ENCODE measurements around the gene SLC45A2. TPM values are rescaled to one million over a fixed set of nuclear protein-coding genes. Genes with fewer than 3 reads are reported as not detected.
"Not testable (repeated sequence)": the region's sequence is repeated elsewhere in the genome, so short reads cannot be mapped to it uniquely, and the experiment has no call there.

SLC45A2 gene, protein sequence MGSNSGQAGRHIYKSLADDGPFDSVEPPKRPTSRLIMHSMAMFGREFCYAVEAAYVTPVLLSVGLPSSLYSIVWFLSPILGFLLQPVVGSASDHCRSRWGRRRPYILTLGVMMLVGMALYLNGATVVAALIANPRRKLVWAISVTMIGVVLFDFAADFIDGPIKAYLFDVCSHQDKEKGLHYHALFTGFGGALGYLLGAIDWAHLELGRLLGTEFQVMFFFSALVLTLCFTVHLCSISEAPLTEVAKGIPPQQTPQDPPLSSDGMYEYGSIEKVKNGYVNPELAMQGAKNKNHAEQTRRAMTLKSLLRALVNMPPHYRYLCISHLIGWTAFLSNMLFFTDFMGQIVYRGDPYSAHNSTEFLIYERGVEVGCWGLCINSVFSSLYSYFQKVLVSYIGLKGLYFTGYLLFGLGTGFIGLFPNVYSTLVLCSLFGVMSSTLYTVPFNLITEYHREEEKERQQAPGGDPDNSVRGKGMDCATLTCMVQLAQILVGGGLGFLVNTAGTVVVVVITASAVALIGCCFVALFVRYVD
- 1 to 10 TPM in 1 of 8 experiments, under 1 TPM in 7; 0.18 to 1.5 (median 0.47) TPM for total RNA-seq

DNA sequence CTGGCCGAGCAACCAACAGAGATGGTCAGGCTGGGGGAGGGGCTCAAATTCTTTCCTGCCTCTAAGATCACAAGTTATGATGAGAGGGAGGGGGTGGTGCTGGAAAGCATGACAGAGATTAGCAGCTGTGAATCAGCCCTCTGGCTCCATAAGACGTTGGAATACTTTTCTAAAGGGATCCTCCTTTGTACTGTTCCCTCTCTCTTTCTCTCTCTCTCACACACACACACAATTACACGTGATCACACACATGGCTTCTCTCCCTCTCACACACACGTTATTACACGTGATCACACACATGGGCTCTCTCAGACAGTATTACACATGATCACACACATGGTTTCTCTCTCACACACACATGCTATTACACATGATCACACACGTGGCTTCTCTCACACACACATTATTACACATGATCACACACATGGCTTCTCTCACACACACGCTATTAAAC, at the start of gene SLC45A2:
TSS of gene SLC45A2 (minus strand) at position 23 of the 454 bp plus-strand sequence. CDS start 110 bp downstream, outside the sequence.
- WGBS, 10 experiments: 20 to 100% (median 81%) methylated on average over 2 to 5 of the region's 7 CpGs

DNA sequence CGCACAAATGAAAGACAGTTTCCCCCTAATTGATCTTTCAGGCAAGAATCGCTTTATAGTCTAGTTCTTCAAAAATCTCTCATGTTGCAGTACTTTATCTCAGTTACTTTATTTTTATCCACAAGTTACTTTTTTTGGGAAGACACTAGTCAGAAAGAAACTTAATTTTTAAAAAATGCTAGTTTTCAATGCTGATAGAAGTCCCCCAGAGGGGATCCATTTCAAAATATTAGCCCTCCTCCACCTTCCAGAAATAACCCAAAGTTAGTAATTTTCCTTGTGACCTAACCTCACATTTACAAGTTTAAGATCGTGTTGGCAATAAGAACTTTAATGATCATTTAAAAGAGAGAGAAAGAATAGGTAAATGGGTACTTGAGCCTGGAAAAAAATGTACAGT, 47.5 kb upstream of the SLC45A2 start:
- Histone ChIP-seq H3K4me1 (replicated peaks in 1 of 2) (no peaks in the 10 kb centered on the region), H3K27ac (no peak overlapping the region), H3K4me3 (no peak overlapping the region)
- in situ Hi-C loops (cut with MboI; ENCODE audit: low pct_unique_long_range_greater_than_20kb in 2 of 9, low sequenced_read_pairs in 9 of 9, unreplicated experiment in 9 of 9): no loop called here
- WGBS, 10 experiments: 78 to 100% (median 90%) methylated on average over 1 to 3 of the region's 3 CpGs; no CpG with 5 or more reads in 1 of the 10 experiments
- ATAC-seq (replicated peaks in 6 of 8): no peak

More for the DNA sequence above, at the start of gene SLC45A2:
- peak in 3 of 8 experiments; percentile 84 to 97 (median 94) for ATAC-seq (replicated peaks in 6 of 8)
- in situ Hi-C loops (cut with MboI; ENCODE audit: low pct_unique_long_range_greater_than_20kb in 2 of 9, low sequenced_read_pairs in 9 of 9, unreplicated experiment in 9 of 9): loop anchor here in 1 of 9 experiments (25.0 kb wide), 1 partner anchor 478 kb away; no protein-coding TSS in a partner anchor
- H3K4me3 ChIP-seq: no peak within 1 kb of the TSS
- H3K4me1 ChIP-seq (replicated peaks in 1 of 2): no peaks in the 10 kb centered on the region
- no peak within 1 kb of the TSS for H3K27ac ChIP-seq

DNA sequence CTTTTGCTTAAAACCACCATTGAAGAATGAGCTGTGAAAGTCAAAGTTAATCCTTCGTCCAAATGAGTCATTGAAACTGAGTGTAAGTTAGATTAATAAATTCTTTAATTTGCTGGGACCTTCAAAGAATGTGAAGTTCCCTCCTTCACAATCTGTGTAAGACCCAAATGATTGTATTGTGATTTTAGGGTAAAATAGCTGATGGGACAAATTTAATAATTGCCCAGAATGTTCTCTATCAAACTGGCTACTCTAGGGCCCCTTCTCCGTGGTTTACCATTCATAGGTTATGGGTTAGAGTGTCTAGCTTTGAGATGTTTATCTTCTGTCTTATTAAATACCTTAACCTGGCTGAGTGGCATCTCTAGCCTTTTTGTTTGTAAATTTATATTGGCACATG, 46.6 kb upstream of the SLC45A2 start:
- WGBS, 10 experiments: 71 to 100% (median 98%) methylated on average over 1 to 2 of the region's 2 CpGs

DNA sequence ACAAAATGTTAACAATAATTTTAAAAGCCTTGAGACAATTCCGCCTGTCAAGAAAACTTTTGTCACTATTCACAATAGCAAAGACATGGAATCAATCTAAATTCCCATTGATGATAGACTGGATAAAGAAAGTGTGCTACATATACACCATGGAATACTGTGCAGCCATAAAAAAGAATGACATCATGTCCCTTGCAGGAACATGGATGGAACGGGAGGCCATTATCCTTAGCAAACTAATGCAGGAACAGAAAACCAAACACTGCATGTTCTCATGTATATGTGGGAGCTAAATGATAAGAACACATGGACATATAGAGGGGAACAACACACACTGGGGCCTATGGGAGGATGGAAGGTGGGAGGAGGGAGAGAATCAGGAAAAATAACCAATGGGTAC, 46.1 kb upstream of the SLC45A2 start:
- in situ Hi-C loops (cut with MboI; ENCODE audit: low pct_unique_long_range_greater_than_20kb in 2 of 9, low sequenced_read_pairs in 9 of 9, unreplicated experiment in 9 of 9); H3K27ac ChIP-seq; ATAC-seq (replicated peaks in 6 of 8); H3K4me1 ChIP-seq (replicated peaks in 1 of 2); H3K4me3 ChIP-seq: not testable (repeated sequence)
- 50 to 100% (median 90%) methylated on average over 1 to 2 of the region's 2 CpGs for WGBS, 10 experiments

More for the DNA sequence above, 46.6 kb upstream of the SLC45A2 start:
- Histone ChIP-seq H3K4me3 (no peak overlapping the region), H3K27ac (no peak overlapping the region), H3K4me1 (replicated peaks in 1 of 2) (no peaks in the 10 kb centered on the region)
- ATAC-seq (replicated peaks in 6 of 8): no peak
- in situ Hi-C loops (cut with MboI; ENCODE audit: low pct_unique_long_range_greater_than_20kb in 2 of 9, low sequenced_read_pairs in 9 of 9, unreplicated experiment in 9 of 9): no loop called here

DNA sequence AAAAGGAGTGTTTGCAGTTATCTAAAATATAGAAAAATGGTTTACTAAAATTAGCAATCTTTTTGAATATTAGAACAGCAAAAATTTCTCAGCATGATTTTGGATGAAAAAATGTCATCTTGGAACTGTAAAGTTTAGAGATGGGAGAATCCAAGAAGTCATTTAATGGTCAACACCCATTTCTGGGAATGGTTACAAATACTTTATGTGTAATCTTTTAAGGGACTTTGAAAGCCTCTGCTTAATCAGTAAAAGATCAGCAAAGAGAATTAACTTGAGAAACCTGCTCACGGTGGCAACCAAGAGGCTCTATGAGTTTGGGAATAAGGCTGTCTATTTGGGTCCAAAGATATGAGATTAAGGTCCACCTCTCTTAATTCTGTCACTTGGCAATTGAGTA, 45.6 kb upstream of the SLC45A2 start:
- no peak for ATAC-seq (replicated peaks in 6 of 8)
- H3K27ac ChIP-seq: no peak overlapping the region
- in situ Hi-C loops (cut with MboI; ENCODE audit: low pct_unique_long_range_greater_than_20kb in 2 of 9, low sequenced_read_pairs in 9 of 9, unreplicated experiment in 9 of 9): no loop called here

DNA sequence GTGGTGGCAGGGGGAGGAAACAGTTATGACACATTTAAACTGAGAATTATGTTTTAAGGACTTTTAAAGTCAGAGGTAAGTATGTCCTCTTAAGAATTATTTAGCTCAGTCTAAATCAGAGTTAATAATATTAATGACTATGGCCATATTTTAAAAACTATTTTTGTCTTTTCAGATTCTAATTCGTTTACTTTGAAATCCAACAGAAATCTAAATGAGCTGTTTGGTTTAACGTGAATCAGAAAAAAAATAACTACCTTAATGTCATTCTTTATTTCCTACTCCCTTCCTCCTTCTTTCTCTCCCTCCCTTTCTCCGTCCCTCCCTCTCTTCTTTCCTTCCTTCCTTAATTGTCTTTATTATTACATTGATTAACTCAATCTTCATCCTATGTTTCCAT, 43.9 kb upstream of the SLC45A2 start:
- in situ Hi-C loops (cut with MboI; ENCODE audit: low pct_unique_long_range_greater_than_20kb in 2 of 9, low sequenced_read_pairs in 9 of 9, unreplicated experiment in 9 of 9): no loop called here
- Histone ChIP-seq H3K4me3 (no peak overlapping the region), H3K27ac (no peak overlapping the region), H3K4me1 (replicated peaks in 1 of 2) (no peaks in the 10 kb centered on the region)
- WGBS, 10 experiments: 50 to 85% (median 74%) methylated on average over 2 to 3 of the region's 3 CpGs
- no peak for ATAC-seq (replicated peaks in 6 of 8)

More for the DNA sequence above, 45.6 kb upstream of the SLC45A2 start:
- 0 to 94% (median 47%) methylated on average over 1 of the region's 1 CpG; no CpG with 5 or more reads in 4 of the 10 experiments for WGBS, 10 experiments
- Histone ChIP-seq H3K4me3 (no peak overlapping the region), H3K4me1 (replicated peaks in 1 of 2) (no peaks in the 10 kb centered on the region)

DNA sequence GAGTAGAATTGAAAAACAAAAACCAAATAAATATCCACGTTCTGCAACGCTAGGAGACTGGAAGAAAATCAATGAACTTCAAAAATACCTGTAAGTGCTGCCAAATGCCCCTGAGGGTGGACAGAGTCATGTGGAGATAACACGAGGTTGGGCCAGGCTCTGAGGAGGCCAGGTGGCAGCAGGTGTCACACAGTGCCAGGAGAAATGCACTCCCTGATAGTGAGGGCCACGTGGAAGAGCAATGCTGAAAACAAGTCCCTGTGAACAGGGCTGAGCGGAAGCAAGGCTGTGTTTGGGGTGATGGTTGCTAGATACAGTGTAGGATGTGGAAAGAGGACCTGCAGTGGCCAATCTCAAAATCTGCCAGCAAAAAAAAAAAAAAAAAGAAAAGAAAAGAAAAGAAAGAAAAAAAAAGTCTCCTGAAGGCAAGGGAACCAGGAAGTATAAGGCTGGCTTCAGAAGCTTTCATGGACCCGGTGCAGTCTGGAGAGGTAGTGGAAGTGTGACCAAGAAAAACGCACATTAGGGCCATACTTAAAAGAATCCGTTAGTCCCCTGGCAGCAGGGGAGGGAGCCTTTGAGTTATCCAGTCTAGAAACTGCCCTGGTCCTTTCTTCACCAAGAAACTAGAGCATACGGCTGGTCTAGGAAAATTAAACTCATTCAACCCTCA, 41.7 kb upstream of the SLC45A2 start:
- WGBS, 10 experiments: 64 to 97% (median 87%) methylated on average over 4 to 9 of the region's 9 CpGs
- Histone ChIP-seq H3K4me3 (no peak overlapping the region), H3K27ac (no peak overlapping the region), H3K4me1 (replicated peaks in 1 of 2) (no peaks in the 10 kb centered on the region)
- no peak for ATAC-seq (replicated peaks in 6 of 8)
- in situ Hi-C loops (cut with MboI; ENCODE audit: low pct_unique_long_range_greater_than_20kb in 2 of 9, low sequenced_read_pairs in 9 of 9, unreplicated experiment in 9 of 9): no loop called here

DNA sequence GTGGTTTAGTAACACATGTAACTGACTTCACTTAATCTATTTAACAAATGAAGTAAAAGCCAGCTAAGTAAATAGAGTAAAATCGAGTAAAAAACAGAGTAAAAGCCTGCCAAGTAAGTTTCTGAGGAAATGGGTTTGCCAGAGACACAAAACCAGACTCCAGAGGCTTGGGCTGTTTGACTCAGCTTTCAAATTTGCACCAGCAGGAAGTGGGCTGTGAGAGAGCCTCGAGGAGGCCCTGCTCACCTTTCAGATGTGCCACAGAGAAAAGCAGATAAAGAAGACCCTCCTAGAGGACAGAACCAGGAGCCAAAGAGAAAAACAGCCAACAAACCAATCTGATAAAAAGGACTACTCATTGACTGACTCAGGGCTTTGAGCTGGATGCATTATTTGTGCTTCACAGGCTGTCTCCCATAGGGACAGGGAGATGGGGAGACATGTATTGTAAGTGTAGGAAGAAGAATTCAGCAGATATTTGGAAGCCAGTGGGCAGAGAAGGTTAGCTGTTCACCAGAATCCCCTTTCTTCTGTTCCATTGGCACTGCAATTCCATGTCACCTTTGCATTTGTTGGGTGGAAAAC, 37.7 kb upstream of the SLC45A2 start:
- Histone ChIP-seq H3K4me3 (no peak overlapping the region), H3K4me1 (replicated peaks in 1 of 2) (no peaks in the 10 kb centered on the region), H3K27ac (no peak overlapping the region)
- ATAC-seq (replicated peaks in 6 of 8): no peak
- 0 to 76% (median 26%) methylated on average over 1 to 2 of the region's 2 CpGs; no CpG with 5 or more reads in 1 of the 10 experiments for WGBS, 10 experiments
- in situ Hi-C loops (cut with MboI; ENCODE audit: low pct_unique_long_range_greater_than_20kb in 2 of 9, low sequenced_read_pairs in 9 of 9, unreplicated experiment in 9 of 9): no loop called here

DNA sequence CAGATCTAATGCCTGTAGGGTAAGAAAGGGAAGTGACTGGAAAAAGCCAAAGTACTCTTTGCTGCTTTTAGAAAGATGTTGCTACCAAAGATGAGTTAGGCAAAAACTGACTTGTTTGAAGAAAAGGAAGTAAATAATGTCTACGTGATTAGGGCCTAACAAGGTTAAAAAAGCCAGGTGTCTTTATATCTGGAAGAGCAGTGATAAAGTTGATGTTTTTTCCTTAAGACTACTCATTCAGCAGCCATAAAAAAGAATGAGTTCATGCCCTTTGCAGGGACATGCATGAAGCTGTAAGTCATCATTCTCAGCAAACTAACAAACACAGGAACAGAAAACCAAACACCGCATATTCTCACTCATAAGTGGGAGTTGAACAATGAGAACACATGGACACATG, 36.8 kb upstream of the SLC45A2 start:
- ATAC-seq (replicated peaks in 6 of 8): no peak
- no peak overlapping the region for H3K27ac ChIP-seq
- H3K4me3 ChIP-seq: no peak overlapping the region
- in situ Hi-C loops (cut with MboI; ENCODE audit: low pct_unique_long_range_greater_than_20kb in 2 of 9, low sequenced_read_pairs in 9 of 9, unreplicated experiment in 9 of 9): no loop called here
- 63 to 100% (median 100%) methylated on average over 1 to 2 of the region's 2 CpGs for WGBS, 10 experiments
- H3K4me1 ChIP-seq (replicated peaks in 1 of 2): no peaks in the 10 kb centered on the region

DNA sequence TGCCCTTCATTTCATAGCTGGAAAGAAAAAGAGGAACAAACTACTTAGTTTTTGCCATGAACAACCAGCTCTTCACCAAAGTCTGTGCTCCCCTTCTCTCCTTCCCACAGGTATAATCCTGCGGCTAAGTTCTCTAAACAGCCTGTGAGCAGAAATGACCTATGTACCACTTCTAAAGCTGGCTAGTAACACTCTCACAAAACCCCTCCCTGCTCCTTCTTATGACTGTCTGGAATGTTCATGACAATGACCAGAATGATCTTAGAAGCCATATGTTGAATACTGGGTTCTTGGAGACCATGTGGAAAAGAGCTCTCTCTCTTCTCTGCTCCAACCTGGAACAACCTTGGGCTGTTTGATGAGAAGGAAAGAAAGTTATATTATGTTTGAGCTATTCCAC, 36.2 kb upstream of the SLC45A2 start:
- 100% methylated on average over 1 of the region's 1 CpG; no CpG with 5 or more reads in 6 of the 10 experiments for WGBS, 10 experiments
- ATAC-seq (replicated peaks in 6 of 8): no peak
- in situ Hi-C loops (cut with MboI; ENCODE audit: low pct_unique_long_range_greater_than_20kb in 2 of 9, low sequenced_read_pairs in 9 of 9, unreplicated experiment in 9 of 9): no loop called here
- Histone ChIP-seq H3K4me3 (no peak overlapping the region), H3K4me1 (replicated peaks in 1 of 2) (no peaks in the 10 kb centered on the region), H3K27ac (no peak overlapping the region)

DNA sequence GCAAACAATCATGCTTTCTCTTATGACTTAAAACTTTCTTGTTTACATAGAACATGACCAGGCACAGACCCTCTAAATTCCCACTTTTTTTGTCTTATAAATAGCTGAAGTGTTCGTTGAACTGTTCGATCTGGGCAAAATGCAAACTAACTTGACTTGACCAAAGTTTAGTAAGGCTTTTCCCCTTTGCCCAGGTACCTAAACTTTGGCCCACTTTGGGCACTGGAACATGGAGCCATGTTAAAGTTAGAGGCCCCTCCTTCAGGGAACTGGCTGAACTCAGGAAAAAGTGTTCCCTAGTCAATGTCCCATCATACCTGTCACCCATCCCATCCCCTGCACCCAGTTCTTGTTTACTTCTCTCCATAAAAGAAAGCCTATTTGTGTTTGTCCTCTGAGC, 32.8 kb upstream of the SLC45A2 start:
- Histone ChIP-seq H3K27ac (no peak overlapping the region), H3K4me1 (replicated peaks in 1 of 2) (no peaks in the 10 kb centered on the region), H3K4me3 (no peak overlapping the region)
- no peak for ATAC-seq (replicated peaks in 6 of 8)
- 60 to 100% (median 93%) methylated on average over 1 to 2 of the region's 2 CpGs; no CpG with 5 or more reads in 2 of the 10 experiments for WGBS, 10 experiments
- in situ Hi-C loops (cut with MboI; ENCODE audit: low pct_unique_long_range_greater_than_20kb in 2 of 9, low sequenced_read_pairs in 9 of 9, unreplicated experiment in 9 of 9): no loop called here

DNA sequence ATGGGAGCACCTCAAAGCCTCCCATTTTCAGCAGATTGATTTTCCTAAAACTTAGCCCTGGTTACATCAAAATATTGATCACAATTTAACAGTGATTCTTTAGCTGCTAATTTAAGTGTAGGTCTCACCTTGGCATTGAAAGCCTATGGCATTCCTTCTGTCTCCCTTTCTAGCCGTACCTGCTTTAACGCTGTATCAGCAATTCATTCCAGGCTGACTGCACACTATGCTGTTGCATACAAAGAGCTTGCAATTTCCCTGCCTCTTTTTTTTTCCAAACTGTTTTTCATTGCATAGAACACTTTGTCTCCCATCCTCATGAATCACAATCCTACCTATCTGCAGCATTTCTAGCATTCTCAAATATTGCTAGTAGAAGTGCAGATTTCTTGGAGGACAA, 32.3 kb upstream of the SLC45A2 start:
- in situ Hi-C loops (cut with MboI; ENCODE audit: low pct_unique_long_range_greater_than_20kb in 2 of 9, low sequenced_read_pairs in 9 of 9, unreplicated experiment in 9 of 9): no loop called here
- no peaks in the 10 kb centered on the region for H3K4me1 ChIP-seq (replicated peaks in 1 of 2)
- ATAC-seq (replicated peaks in 6 of 8): no peak
- 46 to 100% (median 86%) methylated on average over 1 to 2 of the region's 2 CpGs; no CpG with 5 or more reads in 2 of the 10 experiments for WGBS, 10 experiments
- H3K4me3 ChIP-seq: no peak overlapping the region
- H3K27ac ChIP-seq: no peak overlapping the region

DNA sequence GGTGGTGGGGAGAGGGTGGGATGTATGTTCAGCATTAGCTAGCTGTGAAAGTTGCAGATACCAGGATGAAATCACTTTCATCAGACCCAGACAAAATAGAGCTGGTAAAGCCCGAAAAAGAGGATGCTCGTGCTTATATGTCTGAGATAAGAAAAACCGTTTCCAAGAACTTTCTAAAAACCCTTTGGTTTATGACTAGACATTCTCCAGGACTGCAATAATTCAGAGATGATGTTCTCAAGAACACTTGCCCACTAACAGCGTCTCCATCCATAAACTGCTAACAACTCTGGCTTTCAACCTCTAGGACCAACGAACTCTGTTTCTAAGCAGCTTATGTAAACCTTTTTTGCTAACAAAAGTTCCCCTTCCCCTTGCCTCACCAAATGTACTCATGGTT, 31.7 kb upstream of the SLC45A2 start:
- in situ Hi-C loops (cut with MboI; ENCODE audit: low pct_unique_long_range_greater_than_20kb in 2 of 9, low sequenced_read_pairs in 9 of 9, unreplicated experiment in 9 of 9): no loop called here
- WGBS, 10 experiments: 56 to 81% (median 71%) methylated on average over 2 to 5 of the region's 5 CpGs; no CpG with 5 or more reads in 1 of the 10 experiments
- no peaks in the 10 kb centered on the region for H3K4me1 ChIP-seq (replicated peaks in 1 of 2)
- no peak for ATAC-seq (replicated peaks in 6 of 8)
- no peak overlapping the region for H3K4me3 ChIP-seq
- no peak overlapping the region for H3K27ac ChIP-seq
